Stimulated activated effector memory CD8-positive, alpha-beta T cell treated with anti-CD3 and anti-CD28 coated beads, Interleukin-12 subunit alpha, Interleukin-12 subunit beta, amount 100 ng/mL, for 72 hours (primary cell): ENCODE results near the gene EEFSEC.

Experiments used
- ATAC-seq: fragments of 150-1000 bp; cut with Tn5 transposase; 2 replicates; pipeline ENCODE4 v1.10.0; 2021
- DNase-seq, 2 donors: peaks; one replicate each; pipeline ENCODE4 v3.0.0; 2021 to 2022; ENCODE audit warnings: low spot score in 2 of 2
- H3K27ac Mint-ChIP-seq: one replicate; pipeline ENCODE4 v1.8.0; 2022; ENCODE audit warnings: mild to moderate bottlenecking, mixed read lengths
- H3K36me3 Mint-ChIP-seq: one replicate; pipeline ENCODE4 v1.8.0; 2022; ENCODE audit warnings: mild to moderate bottlenecking, mixed read lengths
- H3K4me1 Mint-ChIP-seq: one replicate; pipeline ENCODE4 v1.8.0; 2022; ENCODE audit warnings: mixed read lengths
- H3K4me3 Mint-ChIP-seq: one replicate; pipeline ENCODE4 v1.8.0; 2022; ENCODE audit warnings: mild to moderate bottlenecking, mixed read lengths
- H3K9me3 Mint-ChIP-seq: one replicate; pipeline ENCODE4 v1.8.0; 2022; ENCODE audit warnings: mixed read lengths

The EEFSEC gene

DNA sequence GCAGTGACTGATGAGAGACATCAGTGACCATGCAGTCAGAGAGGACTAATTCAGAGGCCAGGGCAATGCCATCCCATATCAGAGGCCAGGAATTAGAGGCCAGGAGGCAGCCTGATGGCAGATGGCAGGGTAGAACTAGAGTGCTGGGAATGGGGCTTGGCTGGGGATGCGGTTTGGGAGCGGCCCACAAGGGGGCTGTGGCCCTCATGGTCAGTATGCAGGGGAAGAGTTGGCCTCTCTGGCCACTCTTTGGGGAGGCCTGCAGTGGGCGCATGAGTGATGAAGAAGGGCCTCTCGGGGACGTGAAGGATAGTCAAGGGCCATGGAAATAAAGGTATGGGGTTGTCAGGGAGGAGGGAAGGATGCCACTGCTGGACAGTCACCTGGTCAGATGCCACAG is 101.7 kb downstream of the EEFSEC start:
- no peak overlapping the region for H3K4me3 Mint-ChIP-seq
- peak overlapping the region; percentile 12 for H3K27ac Mint-ChIP-seq
- peaks cover 24% of the 10 kb centered on the region for H3K36me3 Mint-ChIP-seq
- H3K4me1 Mint-ChIP-seq, result peaks cover 21% of the 10 kb centered on the region
- H3K9me3 Mint-ChIP-seq, result peaks cover 5% of the 10 kb centered on the region
- no peak for ATAC-seq
- DNase-seq, result no peak

DNA sequence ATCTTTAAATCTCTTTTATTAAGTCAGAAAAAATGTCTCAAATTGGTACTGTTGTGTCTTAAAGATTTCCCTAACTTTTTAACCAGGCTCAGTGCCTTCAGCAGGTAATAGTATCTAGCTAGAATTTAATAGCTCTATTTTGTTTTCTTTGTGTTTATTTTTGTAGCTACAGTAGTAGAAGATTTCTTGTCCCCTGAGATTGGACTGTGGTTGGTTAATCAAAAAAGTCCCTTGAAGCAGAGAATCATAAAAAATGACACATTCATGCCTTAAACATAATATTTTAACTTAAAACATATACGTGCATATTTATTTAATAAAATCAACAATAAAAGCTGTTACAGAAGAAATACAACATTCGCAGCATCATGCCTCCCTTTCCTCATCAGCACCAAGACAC is 102.8 kb downstream of the EEFSEC start:
- Mint-ChIP-seq H3K4me1 (peaks cover 21% of the 10 kb centered on the region), H3K4me3 (no peak overlapping the region), H3K27ac (no peak overlapping the region), H3K36me3 (peaks cover 17% of the 10 kb centered on the region), H3K9me3 (peaks cover 7% of the 10 kb centered on the region)
- ATAC-seq, result no peak
- no peak for DNase-seq

DNA sequence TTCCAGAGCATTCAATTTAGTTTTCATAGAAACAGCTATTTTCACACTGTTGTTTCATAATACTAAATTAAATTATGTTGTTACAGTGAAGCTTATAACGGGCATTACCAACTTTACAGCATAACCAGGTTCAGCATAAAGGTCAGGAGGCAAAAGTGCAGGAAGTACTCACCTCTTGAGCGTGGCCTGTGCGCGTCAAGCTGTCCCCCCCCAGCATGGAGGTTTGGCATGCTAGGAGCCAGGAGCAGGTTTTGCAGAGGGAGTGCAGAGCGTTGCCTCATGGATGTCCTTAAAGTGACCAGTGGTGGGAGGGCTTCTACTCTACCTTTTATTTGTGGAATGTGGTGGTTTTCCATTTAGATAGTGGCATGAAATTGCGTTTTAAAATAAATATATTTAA is 104.4 kb downstream of the EEFSEC start:
- H3K9me3 Mint-ChIP-seq, result peaks cover 7% of the 10 kb centered on the region
- no peak overlapping the region for H3K27ac Mint-ChIP-seq
- H3K4me3 Mint-ChIP-seq, result no peak overlapping the region
- no peak for DNase-seq
- no peak for ATAC-seq
- H3K36me3 Mint-ChIP-seq, result peaks cover 12% of the 10 kb centered on the region
- H3K4me1 Mint-ChIP-seq, result peaks cover 21% of the 10 kb centered on the region

DNA sequence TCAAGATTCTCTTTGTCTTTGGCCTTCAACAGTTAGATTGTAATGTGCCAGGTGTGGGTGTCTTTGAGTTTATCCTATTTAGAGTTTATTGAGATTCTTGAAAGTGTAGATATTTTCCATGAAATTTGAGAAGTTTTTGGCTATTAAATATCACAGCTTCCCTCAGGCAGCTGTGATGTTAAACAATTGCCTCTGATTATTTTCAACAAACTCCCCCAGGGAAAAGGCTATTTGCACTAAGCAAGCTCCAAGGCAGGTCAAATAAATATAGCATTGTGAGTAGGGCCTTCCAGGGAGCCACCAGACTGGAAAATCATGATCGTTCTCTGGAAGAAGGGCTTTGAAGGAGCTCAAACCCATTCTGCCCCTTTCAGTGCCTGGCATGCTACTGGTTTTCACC is 107.0 kb downstream of the EEFSEC start:
- ATAC-seq, result no peak

DNA sequence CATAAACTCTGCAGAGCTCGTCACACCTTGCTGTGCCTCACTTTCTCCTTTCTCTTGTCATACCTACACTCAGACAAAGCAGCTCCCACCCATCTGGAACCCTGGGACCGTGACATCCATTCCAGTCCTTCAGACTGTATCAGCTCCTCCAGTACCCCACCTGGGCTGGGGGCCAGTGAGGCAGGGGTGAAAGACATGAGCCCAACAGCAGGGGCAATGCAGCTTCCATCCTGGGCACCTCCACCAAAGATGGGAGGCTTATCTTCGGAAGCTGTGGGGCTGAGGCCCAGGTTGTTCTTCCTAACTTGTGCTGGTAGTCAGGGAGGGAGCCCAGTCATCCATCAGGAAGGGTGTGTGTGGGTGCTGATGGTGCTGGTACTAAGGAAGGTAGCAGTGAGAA is 109.2 kb downstream of the EEFSEC start:
- DNase-seq (no peak), ATAC-seq (no peak)
- Mint-ChIP-seq H3K9me3 (peaks cover 7% of the 10 kb centered on the region), H3K4me1 (no peaks in the 10 kb centered on the region), H3K27ac (no peak overlapping the region), H3K36me3 (peaks cover 10% of the 10 kb centered on the region), H3K4me3 (no peak overlapping the region)

More for the DNA sequence above, 107.0 kb downstream of the EEFSEC start:
- DNase-seq, result no peak
- Mint-ChIP-seq H3K36me3 (peaks cover 9% of the 10 kb centered on the region), H3K9me3 (peaks cover 7% of the 10 kb centered on the region), H3K4me1 (peaks cover under 1% of the 10 kb centered on the region), H3K4me3 (no peak overlapping the region), H3K27ac (no peak overlapping the region)

DNA sequence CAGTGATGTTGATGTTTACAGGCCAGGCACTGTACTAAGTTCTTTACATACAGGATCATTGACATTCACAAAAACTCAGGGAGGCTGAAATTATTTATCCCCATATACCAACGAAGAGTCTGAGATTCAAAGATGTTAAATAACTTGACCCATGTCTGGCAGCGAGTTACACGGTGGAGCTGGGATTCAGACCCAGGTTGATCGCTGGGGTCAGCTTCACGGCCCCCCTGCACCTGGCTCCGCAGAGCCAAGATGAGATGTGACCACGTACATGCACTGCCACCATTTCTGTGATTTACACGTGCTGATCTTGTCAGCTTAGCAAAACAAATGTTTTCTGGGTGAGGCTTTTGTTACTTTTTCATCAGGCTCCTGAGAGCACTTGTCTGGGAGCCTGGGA is 109.8 kb downstream of the EEFSEC start:
- H3K4me3 Mint-ChIP-seq, result no peak overlapping the region
- H3K27ac Mint-ChIP-seq, result no peak overlapping the region
- ATAC-seq (no peak), DNase-seq (no peak)
- peaks cover 10% of the 10 kb centered on the region for H3K36me3 Mint-ChIP-seq
- no peaks in the 10 kb centered on the region for H3K4me1 Mint-ChIP-seq
- H3K9me3 Mint-ChIP-seq, result peaks cover 7% of the 10 kb centered on the region

DNA sequence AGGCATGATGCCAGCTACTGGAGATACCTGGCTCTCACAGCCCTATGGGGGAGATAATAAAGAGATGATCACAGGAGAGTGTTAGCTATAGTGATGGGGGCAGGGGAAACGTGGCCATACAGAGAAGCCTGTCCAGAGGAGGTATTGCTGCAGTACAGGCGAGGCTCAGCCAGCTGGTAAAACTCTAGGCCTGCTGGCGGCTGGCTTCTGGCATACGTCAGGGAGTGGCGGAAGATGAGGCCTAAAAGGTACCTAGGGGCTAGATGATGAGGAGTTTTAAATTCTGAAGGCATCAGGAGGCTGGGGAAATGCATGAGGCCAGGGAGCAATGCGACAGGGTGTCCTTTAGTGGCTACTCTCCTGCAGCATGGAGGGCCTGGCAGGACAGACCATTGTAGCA is 110.7 kb downstream of the EEFSEC start:
- ATAC-seq (no peak), DNase-seq (no peak)
- no peaks in the 10 kb centered on the region for H3K4me1 Mint-ChIP-seq
- peaks cover 16% of the 10 kb centered on the region for H3K36me3 Mint-ChIP-seq
- no peak overlapping the region for H3K27ac Mint-ChIP-seq
- peaks cover 7% of the 10 kb centered on the region for H3K9me3 Mint-ChIP-seq
- H3K4me3 Mint-ChIP-seq, result no peak overlapping the region

DNA sequence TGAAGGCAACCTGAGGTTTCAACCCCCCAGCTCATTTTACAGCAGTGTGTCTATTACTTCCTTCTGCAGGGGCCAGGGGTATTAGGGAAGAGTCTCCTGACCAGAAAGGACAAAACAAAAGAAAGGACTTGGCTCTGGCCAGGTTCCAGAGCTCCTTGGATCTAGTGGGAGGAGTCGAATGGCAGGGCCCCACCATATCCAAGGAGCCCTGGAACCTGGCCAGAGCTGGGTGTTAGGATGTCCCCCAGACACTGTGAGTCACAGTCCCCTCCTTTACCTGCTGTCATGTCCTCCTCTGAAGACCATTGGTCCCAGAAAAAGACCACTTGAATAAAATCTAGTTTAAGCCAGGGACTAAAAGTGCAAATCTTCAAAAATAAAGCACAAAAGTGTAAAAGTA is 113.2 kb downstream of the EEFSEC start:
- no peak overlapping the region for H3K4me3 Mint-ChIP-seq
- no peaks in the 10 kb centered on the region for H3K9me3 Mint-ChIP-seq
- H3K4me1 Mint-ChIP-seq, result no peaks in the 10 kb centered on the region
- no peak for ATAC-seq
- H3K27ac Mint-ChIP-seq, result no peak overlapping the region
- no peak for DNase-seq
- peaks cover 16% of the 10 kb centered on the region for H3K36me3 Mint-ChIP-seq

DNA sequence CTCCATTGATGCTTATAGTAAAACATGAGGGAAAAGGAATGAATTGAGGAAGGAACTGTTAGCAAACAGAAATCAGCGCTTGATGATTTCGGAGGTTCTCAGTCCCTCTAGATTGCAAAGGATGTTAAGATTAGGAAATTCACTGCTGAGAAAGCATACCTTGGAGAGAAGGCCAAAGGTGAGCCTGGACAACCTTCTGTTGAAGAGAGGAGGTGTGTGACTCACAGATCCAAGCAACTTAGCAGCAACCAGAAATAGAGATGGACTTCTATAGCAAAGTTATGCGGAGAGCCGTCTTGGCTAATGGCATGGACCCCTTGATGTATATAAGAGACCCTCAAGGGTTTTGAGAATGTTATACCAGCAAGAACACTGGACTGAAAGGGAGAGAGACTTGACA is 114.3 kb downstream of the EEFSEC start:
- Mint-ChIP-seq H3K27ac (no peak overlapping the region), H3K9me3 (no peaks in the 10 kb centered on the region), H3K4me3 (no peak overlapping the region), H3K4me1 (no peaks in the 10 kb centered on the region), H3K36me3 (peaks cover 12% of the 10 kb centered on the region)
- no peak for DNase-seq
- ATAC-seq, result no peak

DNA sequence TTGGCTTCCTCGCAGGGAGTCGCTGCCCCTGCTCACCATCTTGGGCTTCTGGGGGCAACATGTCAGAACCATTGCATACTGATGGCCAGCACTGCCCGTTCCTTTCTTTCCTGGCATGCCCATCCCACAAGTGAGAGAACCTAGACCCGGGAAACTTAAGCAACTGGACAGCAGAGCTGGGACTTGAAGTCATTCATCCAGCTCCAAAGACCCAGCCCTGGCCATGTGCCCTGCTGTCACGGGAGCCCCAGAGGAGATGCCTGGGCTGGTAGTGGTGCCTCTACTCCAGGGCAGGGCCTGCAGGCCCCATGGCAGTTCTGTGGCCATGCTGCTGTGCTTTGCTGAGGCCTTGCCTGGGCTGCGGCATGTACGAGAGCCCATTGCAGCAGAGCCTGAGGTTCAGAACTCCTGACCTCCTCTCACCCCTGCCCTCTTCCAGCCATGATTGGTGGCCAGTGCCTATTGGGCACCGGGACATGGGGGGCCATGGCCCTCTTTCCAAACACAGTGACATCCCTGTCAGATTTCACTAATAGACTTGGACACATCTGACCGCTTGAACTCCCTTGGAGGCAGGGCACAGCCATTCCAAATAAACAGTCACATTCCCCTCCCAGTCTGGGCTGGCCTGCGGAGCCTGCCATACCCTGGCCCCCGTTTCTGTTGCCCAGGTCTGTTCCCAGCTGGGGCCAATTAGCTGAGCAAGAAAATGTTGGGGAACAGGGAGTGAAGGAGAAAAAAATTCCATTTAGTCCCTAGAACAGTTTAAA is 115.9 kb downstream of the EEFSEC start:
- Mint-ChIP-seq H3K9me3 (no peaks in the 10 kb centered on the region), H3K4me1 (no peaks in the 10 kb centered on the region), H3K36me3 (peaks cover 11% of the 10 kb centered on the region), H3K4me3 (no peak overlapping the region), H3K27ac (peak overlapping the region; percentile 34)
- ATAC-seq (no peak), DNase-seq (no peak)

DNA sequence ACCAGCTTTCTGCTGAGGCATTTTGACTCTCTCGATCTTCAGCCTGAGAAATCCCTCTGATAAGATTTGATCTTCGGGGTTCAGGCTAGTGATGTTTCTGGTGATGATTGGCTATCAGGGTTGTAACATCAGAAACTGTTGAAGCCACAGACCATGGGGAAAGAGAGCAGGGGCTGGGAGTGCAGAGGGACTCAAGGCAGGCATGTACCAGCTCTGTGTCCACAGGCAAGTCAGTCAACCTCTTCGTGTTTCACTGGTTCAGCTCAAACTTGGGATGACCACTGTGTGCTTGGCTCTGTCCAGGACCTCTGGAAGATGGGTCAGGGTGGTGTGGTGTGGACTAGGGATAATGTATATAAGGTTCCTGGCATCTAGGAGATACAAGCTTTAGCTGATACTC is 116.5 kb downstream of the EEFSEC start:
- Mint-ChIP-seq H3K27ac (peak overlapping the region; percentile 34), H3K36me3 (peaks cover 11% of the 10 kb centered on the region)

DNA sequence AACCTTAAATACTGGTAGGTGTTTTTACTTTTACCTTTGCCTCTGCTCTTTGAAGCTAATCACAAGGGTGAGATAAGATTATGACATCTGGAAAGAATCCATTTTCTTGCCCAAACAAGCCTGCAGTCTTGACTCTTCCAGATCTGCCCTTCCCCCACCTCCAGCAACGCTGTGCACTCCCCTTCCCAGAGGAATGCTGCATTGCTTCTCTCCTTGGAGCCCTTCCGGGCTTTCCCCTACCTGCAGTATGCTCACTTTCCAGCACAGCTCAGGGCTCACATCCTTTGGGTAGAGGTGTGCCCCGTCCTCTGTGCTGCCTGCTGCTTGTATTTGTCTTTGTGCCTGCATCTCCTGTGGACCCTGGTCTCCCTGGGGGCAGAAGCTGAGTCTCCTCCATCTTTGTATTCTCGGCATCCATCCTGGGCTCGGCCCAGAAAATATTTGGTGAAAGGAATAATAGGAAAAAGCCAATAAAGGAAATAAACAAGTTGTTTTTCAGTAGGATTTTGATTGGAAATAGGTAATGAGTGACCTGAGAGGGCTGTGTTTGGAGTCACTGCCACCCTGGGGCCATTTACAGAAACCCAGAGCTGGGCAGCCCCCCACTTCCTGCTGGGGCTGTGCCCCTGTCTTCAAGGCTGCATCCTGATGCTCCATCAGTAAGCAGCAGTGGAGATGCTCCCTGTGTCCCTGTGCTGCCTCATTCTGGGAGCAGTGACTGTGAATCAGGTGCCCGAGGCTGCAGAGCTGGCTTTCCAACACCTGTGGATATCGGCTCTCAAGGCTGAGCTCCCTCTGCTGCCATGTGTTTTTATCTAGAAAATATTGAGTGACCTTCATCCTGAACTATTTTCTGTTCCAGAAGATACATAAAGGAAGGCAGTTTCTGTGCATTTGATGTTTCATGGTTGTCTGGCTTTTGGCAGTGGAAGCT is 117.5 kb downstream of the EEFSEC start:
- DNase-seq (no peak), ATAC-seq (no peak)
- no peaks in the 10 kb centered on the region for H3K9me3 Mint-ChIP-seq
- no peak overlapping the region for H3K27ac Mint-ChIP-seq
- no peaks in the 10 kb centered on the region for H3K4me1 Mint-ChIP-seq
- no peak overlapping the region for H3K4me3 Mint-ChIP-seq
- peaks cover 5% of the 10 kb centered on the region for H3K36me3 Mint-ChIP-seq

More for the DNA sequence above, 116.5 kb downstream of the EEFSEC start:
- ATAC-seq, result no peak
- DNase-seq, result no peak
- Mint-ChIP-seq H3K4me3 (no peak overlapping the region), H3K9me3 (no peaks in the 10 kb centered on the region), H3K4me1 (no peaks in the 10 kb centered on the region)

DNA sequence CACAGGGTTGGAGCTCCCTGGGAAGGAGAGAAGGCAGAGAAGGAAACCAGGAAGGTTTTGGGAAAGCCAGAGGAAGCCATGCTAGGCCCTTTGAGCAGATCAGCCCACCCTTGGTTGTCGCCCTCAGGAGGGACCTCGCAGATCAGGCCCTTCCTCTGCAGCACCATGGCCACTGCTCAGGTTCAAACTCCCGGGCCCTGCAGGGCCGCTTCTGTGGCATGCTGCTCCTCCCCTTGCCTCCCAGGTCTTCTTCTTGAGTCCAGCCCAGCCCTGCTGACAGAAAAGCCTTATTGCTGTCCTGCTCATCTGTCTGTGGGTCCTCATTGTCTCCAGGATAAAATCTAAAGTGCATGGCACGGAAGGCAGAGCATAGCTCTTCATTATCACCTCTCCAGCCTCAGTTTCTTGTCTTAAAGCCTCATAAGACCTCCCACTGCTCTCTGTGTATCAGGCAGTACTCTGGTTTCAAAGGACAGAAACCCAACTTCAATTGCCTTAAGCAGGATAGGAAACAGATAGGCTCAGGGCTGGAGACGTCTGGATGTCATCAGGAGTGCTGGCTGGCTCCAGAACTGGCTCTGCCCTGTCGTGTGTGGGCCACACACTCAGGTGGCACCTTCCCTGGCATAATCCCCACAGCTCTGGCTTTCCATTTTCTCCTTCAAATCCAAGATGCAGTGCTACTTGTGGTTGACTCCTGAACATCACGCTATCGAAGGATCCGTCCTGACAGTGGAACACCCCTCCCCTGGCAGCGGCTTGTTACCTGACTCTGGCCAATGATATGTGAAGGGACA is 118.5 kb downstream of the EEFSEC start:
- peaks cover 5% of the 10 kb centered on the region for H3K36me3 Mint-ChIP-seq

DNA sequence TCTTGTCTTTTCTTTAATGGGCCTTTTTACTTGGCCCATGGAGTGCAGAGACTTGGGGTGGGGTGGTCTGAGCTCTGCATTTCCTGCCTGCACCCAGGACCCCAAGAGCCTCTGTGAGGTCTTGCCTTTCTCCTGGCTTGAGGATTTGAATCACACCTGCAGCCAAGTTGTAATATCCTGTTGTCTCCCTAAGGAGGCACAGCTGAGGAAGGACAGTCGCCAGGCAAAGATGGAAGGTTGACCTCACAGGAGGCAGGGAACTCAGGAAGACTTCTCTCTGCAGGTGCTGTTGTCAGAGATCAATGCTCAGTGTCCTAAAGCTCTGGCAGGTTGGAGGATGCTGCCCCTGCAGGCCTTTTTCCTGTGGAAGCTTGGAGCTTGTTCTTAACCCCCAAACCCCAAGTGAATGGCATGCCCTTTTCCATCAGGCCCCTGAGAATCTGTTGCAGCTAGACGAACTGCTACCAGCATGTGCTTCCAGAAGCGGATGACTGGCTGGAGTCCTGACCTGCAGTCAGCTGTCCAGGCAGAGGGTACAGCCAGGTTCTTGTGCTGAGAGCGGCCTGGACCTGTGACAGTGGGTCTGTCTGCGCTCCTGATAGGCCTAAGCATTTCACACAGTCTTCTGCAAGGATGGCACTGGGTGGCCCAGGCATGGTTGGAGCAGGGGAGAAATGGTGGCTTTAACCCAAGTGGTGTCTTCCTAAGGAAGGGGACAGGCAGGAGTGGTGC is 120.0 kb downstream of the EEFSEC start:
- ATAC-seq (no peak), DNase-seq (no peak)
- Mint-ChIP-seq H3K9me3 (no peaks in the 10 kb centered on the region), H3K4me3 (no peak overlapping the region), H3K36me3 (peaks cover 5% of the 10 kb centered on the region), H3K27ac (peak overlapping the region; percentile 23), H3K4me1 (no peaks in the 10 kb centered on the region)

More for the DNA sequence above, 118.5 kb downstream of the EEFSEC start:
- Mint-ChIP-seq H3K4me1 (no peaks in the 10 kb centered on the region), H3K9me3 (no peaks in the 10 kb centered on the region), H3K4me3 (no peak overlapping the region), H3K27ac (peak overlapping the region; percentile 23)
- ATAC-seq (no peak), DNase-seq (no peak)
